ENCODE measurements around the gene AFDN.

DNA sequence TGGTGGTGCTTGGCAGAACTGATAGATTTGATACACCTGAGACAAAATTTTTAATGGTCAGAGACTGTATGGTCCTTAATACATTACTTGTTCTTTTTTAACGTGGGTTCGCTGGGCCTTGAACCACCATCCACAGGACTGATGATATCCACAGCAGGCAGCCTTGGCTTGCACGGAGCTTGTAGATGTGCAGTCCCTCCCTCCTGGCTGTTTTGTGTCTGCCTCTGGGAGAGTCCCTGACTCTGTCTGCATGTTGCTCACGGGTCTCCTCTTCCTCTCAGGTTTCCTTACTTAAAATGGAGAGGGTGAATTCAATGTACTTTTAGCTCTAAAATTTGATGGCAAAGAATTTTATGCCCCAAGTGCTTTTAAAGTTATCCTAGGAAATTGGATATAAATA is 188.3 kb downstream of the AFDN start:
- no peak for TF ChIP-seq CTCF (IDR thresholded peaks at IDR 0.05; ENCODE audit: low read length)
- no peak for TF ChIP-seq EZH2 (optimal IDR thresholded peaks at IDR 0.05; ENCODE audit: low read depth, low read length)
- no peak for TF ChIP-seq EZH2phosphoT487 (IDR thresholded peaks at IDR 0.05; ENCODE audit: low read length)

Measured in MM.1S (cell line).